Measurements from ENCODE around the gene NKAIN4.

DNA sequence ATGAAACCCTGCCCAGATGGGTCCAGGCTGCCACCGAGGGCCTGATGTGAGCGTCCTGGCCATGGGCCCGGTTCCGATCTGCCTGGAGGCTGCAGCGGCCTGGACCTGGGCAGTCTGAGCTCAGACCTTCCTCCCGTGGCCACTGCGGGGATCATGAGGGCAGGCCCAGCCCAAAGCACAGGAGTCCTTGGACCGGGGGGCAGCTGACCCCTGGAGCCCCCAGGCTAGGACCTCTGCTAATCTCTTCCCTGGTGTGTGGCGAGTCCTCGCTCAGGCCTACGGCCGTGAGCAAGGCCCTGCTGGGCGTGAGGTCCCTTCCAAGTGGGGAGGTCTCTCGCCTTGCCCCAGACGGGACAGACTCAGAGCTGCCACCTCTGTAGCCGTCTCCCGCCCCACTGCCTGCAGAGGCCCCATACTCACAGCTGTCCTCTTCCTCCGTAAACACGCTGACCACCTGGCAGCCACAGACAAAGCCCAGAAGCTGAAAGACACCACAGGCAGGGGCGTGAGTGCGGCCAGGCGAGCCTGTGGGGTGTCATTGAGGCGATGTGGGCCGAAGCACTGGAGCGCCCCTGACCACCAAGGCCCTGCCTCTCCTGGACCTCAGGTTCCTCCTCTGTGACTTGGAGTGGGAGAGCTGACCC lies 10.5 kb downstream of the NKAIN4 start:
- no peak for TF ChIP-seq CTCF (IDR thresholded peaks at IDR 0.05)
- TF ChIP-seq POLR2A (IDR thresholded peaks at IDR 0.05) = no peak
